Neutrophil (primary cell): Measurements from ENCODE around the gene LMAN2.
"Not testable (repeated sequence)": the region's sequence is repeated elsewhere in the genome, so short reads cannot be mapped to it uniquely, and the experiment has no call there.

Experiments used
- H3K27ac ChIP-seq: fragments of 200-600 bp; sonication (generic); 2 replicates; pipeline ENCODE4 v1.5.1; 2016; ENCODE audit warnings: mild to moderate bottlenecking, moderate library complexity
- H3K27me3 ChIP-seq: fragments of 200-600 bp; sonication (generic); 2 replicates; pipeline ENCODE4 v1.6.0; 2016; ENCODE audit warnings: mild to moderate bottlenecking
- H3K36me3 ChIP-seq: fragments of 200-600 bp; sonication (generic); 2 replicates; pipeline ENCODE4 v1.5.1; 2017
- H3K4me1 ChIP-seq, 2 experiments: fragments of 200-600 bp in 1 of 2; sonication (generic) in 1 of 2; 1 replicate in 1 of 2; 2 replicates in 1 of 2; pipeline versions ENCODE4 v1.5.1 to v1.6.1; 2013 to 2016; ENCODE audit warnings: low read depth in 1 of 2, low read length in 1 of 2, mild to moderate bottlenecking in 1 of 2, moderate library complexity in 1 of 2; ENCODE audit not compliant: control insufficient read depth in 1 of 2, insufficient read depth in 1 of 2
- H3K4me3 ChIP-seq, 2 experiments: fragments of 200-600 bp in 1 of 2; sonication (generic) in 1 of 2; 1 replicate in 1 of 2; 2 replicates in 1 of 2; pipeline ENCODE4 v1.5.1; 2013 to 2016; ENCODE audit warnings: low read depth in 1 of 2, low read length in 1 of 2, mild to moderate bottlenecking in 1 of 2, moderate library complexity in 1 of 2
- H3K9me3 ChIP-seq: fragments of 200-600 bp; sonication (generic); 2 replicates; pipeline ENCODE4 v1.5.1; 2016
- TF ChIP-seq, protein P1 (sequence below): fragments of 200-600 bp; sonication (generic); IDR thresholded peaks from 2 replicates; pipeline ENCODE4 v1.5.1; 2016; ENCODE audit warnings: antibody characterized with exemption

LMAN2 gene

DNA sequence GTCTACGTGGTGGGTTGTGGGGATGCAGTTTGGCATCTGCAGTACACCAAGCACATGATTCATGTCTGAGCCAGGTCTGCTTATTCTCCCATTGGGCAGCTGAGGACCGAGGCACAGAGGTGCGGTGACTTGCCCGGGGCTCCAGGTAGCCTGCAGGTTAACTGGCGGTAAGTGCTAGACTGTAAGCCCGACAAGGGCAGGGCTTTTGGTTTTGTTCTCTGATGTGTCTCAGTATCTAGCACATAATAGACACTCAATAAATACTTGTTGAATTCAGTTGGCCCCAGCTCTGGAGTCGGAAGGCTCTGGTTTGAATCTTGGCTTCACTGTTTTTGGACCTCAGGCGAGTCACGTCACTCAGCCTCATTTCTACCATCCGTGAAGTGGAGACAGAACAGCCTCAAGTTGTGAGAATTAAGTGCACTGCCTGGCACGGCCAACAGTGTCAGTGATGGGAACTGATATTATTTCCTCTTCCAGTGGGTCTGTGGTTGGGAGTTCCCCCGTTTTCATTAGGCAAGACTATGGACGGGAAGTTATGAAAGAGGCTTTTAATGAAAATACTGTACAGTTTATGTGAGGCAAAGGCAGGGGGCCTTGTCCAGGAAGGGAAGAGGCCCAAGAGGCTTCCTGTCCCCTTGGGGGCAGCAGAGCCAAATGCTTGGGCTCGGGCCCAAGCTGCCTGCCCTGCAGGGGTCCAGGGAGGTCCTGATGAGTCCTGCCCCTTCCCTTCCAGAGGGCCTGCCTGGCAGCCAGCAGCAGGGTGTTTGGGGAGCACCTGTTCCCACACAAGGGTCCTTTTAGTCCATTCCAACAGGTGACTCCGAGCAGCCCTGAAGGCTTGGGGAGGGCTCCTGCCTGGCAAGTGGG, 44.6 kb downstream of the LMAN2 start:
- peak overlapping the region; percentile 79 to 99 for H3K4me3 ChIP-seq
- no peaks in the 10 kb centered on the region for H3K27me3 ChIP-seq
- no peaks in the 10 kb centered on the region for H3K9me3 ChIP-seq
- TF ChIP-seq, protein P1, sequence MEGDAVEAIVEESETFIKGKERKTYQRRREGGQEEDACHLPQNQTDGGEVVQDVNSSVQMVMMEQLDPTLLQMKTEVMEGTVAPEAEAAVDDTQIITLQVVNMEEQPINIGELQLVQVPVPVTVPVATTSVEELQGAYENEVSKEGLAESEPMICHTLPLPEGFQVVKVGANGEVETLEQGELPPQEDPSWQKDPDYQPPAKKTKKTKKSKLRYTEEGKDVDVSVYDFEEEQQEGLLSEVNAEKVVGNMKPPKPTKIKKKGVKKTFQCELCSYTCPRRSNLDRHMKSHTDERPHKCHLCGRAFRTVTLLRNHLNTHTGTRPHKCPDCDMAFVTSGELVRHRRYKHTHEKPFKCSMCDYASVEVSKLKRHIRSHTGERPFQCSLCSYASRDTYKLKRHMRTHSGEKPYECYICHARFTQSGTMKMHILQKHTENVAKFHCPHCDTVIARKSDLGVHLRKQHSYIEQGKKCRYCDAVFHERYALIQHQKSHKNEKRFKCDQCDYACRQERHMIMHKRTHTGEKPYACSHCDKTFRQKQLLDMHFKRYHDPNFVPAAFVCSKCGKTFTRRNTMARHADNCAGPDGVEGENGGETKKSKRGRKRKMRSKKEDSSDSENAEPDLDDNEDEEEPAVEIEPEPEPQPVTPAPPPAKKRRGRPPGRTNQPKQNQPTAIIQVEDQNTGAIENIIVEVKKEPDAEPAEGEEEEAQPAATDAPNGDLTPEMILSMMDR: peak; percentile 95
- peaks cover 85 to 89% of the 10 kb centered on the region in 2 experiments for H3K4me1 ChIP-seq
- peaks cover 37% of the 10 kb centered on the region for H3K36me3 ChIP-seq
- H3K27ac ChIP-seq: peak overlapping the region; percentile 95

DNA sequence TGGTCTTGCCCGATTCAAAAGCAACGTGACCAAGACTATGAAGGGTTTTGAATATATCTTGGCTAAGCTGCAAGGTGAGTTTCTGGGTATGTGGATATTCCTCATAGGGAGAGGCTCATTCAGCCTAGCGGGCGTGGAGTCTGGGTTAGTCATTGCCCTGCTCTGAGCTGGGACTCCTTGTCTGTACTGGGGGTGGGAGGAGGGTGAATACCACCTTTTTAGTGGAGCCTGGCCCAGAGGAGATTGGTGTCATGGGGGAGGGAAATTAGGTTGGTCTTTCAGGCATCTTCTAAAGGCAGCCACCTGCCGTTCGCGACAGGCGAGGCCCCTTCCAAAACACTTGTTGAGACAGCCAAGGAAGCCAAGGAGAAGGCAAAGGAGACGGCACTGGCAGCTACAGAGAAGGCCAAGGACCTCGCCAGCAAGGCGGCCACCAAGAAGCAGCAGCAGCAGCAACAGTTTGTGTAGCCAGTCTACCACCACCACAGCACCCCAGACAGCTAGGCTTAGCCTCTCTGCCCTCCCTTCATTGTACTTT, 45.3 kb downstream of the LMAN2 start:
- Histone ChIP-seq H3K4me3 (peak overlapping the region; percentile 79 to 99), H3K36me3 (peaks cover 45% of the 10 kb centered on the region), H3K27ac (peak overlapping the region; percentile 95), H3K4me1 (peaks cover 85 to 89% of the 10 kb centered on the region in 2 experiments)
- not testable (repeated sequence) for H3K27me3 ChIP-seq, H3K9me3 ChIP-seq

DNA sequence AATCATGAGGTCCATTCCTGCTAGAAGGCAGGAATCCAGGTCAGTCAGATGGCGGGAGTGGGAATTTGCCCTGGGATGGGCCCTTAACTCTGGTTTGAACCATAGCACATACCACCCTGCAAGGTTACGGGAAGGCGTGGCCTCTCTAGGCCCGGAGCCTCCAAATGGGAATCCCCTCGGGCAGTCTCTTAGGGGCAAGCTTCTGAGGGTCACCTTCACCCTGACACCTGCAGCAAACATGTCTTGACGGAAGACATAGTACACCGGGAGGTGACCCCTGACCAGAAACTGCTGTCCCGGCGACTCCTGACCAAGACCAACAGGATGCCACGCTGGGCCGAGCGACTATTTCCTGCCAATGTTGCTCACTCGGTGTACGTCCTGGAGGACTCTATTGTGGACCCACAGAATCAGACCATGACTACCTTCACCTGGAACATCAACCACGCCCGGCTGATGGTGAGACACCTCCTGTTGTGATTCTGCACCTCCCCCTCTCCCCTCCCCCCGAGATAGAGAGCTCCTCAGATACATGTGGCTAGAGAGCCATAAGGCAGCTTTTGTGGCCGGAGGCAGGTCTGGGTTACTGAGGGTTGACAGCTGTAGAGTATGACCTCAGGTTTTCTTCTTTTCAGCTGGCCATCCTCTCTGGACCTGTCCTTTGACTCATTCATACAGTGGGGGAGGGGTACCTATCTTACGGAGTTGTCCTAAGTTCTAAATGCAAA, 46.9 kb downstream of the LMAN2 start:
- peaks cover 85 to 89% of the 10 kb centered on the region in 2 experiments for H3K4me1 ChIP-seq
- peak overlapping the region; percentile 79 to 99 for H3K4me3 ChIP-seq
- H3K36me3 ChIP-seq: peaks cover 51% of the 10 kb centered on the region
- H3K27ac ChIP-seq: peak overlapping the region; percentile 95
- TF ChIP-seq, protein P1: no peak
- H3K27me3 ChIP-seq: no peaks in the 10 kb centered on the region
- H3K9me3 ChIP-seq: no peaks in the 10 kb centered on the region

DNA sequence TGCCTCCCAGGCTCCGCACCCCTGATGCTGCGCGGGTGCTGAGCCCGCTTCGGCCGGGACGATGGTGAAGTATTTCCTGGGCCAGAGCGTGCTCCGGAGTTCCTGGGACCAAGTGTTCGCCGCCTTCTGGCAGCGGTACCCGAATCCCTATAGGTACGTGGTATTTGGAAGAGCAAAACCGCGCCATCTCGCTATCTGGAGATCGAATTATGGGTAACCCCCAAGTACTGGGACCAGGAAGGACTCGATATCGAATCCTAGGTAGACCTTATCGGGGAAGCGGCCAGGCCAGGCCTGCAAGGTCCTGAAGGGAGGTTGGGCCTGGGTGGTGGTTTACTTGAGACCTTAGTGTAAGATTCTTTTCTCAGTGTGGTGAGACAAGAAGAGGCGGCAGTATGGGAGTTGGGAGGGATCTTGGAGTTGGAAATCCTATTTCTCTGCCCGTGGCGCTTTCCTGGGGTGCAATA, 47.5 kb downstream of the LMAN2 start:
- H3K27ac ChIP-seq: peak overlapping the region; percentile 95
- peaks cover 85 to 89% of the 10 kb centered on the region in 2 experiments for H3K4me1 ChIP-seq
- TF ChIP-seq, protein P1: no peak
- H3K27me3 ChIP-seq: no peaks in the 10 kb centered on the region
- no peaks in the 10 kb centered on the region for H3K9me3 ChIP-seq
- H3K36me3 ChIP-seq: peaks cover 57% of the 10 kb centered on the region
- peak overlapping the region; percentile 79 to 99 for H3K4me3 ChIP-seq

DNA sequence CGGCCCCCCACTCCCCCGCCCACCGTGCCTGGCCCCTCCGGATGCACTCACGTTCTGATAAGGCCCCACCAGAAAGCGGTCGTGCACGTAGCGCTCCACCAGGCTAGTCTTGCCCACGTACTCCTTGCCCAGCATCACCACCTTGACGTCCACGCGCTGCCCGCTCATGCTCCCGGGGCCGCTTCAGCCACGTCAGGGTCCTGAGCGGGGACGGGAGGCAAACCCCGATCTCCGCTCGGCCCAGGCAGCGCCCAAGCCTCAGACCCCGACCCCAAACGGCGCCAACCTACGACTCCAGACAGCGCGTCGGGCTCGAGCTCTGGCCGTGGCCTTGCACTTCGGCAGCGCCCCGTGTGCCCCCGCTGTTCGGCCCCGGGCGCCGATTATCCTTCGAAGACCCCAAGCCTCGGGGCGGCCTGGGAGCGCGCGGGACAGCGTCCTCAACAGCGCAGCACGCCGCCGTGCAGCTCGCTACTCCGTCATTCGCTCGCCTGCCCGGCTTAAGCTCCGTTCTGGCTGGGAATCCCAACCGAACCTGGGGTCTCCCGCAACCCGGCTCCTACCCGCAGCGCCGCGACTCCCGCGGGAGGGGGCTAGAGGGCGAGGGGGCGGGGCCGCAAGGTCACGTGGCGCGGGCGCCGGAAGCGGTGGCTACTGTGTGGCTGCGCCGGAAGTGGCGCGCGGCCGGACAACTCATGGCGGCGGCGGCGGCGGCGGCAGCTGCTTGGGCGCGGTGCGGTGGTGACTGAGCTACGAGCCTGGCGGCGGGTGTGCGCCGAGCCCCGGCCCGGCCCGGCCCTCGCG, 48.1 kb downstream of the LMAN2 start, which contains the start of the genes PRELID1 and RAB24:
TSS of gene PRELID1 (plus strand) at position 679 of the 804 bp plus-strand sequence. CDS start 187 bp downstream, outside the sequence.
TSS of gene RAB24 (minus strand) at position 599 of the 804 bp plus-strand sequence. CDS start at position 168, 431 bp downstream.
- TF ChIP-seq, protein P1: peak; percentile 71
- Histone ChIP-seq H3K9me3 (no peaks in the 10 kb centered on the region), H3K4me1 (peaks cover 85 to 89% of the 10 kb centered on the region in 2 experiments), H3K27me3 (no peaks in the 10 kb centered on the region), H3K4me3 (peak within 1 kb of the TSS; percentile 79 to 99), H3K36me3 (peaks cover 62% of the 10 kb centered on the region), H3K27ac (peak within 1 kb of the TSS; percentile 95)
